Mammary epithelial cell (primary cell): Measurements from ENCODE around the gene BACH2.

ENCODE experiments used
- EZH2 ChIP-seq: IDR thresholded peaks from 2 replicates; pipeline ENCODE4 v1.6.1; 2012; ENCODE audit warnings: low read length, inconsistent platforms, borderline replicate concordance
- TF ChIP-seq, protein P1 (sequence below), 2 donors: IDR thresholded peaks in 1 of 2; conservative IDR thresholded peaks in 1 of 2; 2 replicates each; pipeline ENCODE4 v1.5.1; 2011 to 2012; ENCODE audit warnings: inconsistent platforms in 2 of 2, low read length in 2 of 2, mild to moderate bottlenecking in 2 of 2, control low read depth in 1 of 2, low read depth in 1 of 2; ENCODE audit not compliant: insufficient read depth in 1 of 2; ENCODE audit errors: extremely low read depth in 1 of 2

DNA sequence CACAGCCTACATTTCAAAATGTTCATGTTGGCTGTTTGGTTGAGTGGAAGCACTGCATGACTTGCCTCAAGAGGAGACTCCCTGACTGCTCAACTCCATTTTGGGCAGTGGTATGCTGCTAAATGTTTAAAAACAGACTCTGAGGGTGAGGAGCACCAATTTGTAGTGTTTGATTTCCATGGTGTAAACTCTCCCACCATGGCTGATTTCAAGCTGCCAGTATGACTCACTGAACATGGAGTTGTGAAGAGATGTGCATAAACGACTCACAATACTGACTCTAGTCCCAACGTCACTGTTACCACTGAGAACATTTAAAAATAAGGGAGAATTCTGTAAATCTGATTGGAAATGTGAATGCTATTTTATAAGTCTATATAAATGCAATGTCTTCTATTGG lies 70.4 kb downstream of the BACH2 start:
- TF ChIP-seq, protein P1, sequence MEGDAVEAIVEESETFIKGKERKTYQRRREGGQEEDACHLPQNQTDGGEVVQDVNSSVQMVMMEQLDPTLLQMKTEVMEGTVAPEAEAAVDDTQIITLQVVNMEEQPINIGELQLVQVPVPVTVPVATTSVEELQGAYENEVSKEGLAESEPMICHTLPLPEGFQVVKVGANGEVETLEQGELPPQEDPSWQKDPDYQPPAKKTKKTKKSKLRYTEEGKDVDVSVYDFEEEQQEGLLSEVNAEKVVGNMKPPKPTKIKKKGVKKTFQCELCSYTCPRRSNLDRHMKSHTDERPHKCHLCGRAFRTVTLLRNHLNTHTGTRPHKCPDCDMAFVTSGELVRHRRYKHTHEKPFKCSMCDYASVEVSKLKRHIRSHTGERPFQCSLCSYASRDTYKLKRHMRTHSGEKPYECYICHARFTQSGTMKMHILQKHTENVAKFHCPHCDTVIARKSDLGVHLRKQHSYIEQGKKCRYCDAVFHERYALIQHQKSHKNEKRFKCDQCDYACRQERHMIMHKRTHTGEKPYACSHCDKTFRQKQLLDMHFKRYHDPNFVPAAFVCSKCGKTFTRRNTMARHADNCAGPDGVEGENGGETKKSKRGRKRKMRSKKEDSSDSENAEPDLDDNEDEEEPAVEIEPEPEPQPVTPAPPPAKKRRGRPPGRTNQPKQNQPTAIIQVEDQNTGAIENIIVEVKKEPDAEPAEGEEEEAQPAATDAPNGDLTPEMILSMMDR (conservative IDR thresholded peaks at IDR 0.05 in 1 of 2, IDR thresholded peaks at IDR 0.05 in 1 of 2; ENCODE audit: extremely low read depth in 1 of 2, insufficient read depth in 1 of 2, low read depth in 1 of 2, low read length in 2 of 2): no peak
- TF ChIP-seq EZH2: no peak
